Parathyroid adenoma (tissue), 2 donors: ENCODE results near the gene CADM1.

ENCODE experiments used
- H2AFZ ChIP-seq: fragments of 300-600 bp; sonication (generic); one replicate; pipeline ENCODE4 v1.7.0; 2017; ENCODE audit warnings: antibody characterized with exemption, mild to moderate bottlenecking
- H3K27ac ChIP-seq: fragments of 300-600 bp; sonication (generic); one replicate; pipeline ENCODE4 v1.7.0; 2017
- H3K27me3 ChIP-seq: fragments of 300-600 bp; sonication (generic); one replicate; pipeline ENCODE4 v1.7.0; 2017; ENCODE audit warnings: low read length; ENCODE audit not compliant: control insufficient read depth, insufficient read depth
- H3K36me3 ChIP-seq: fragments of 300-600 bp; sonication (generic); one replicate; pipeline ENCODE4 v1.7.0; 2017; ENCODE audit warnings: low read length; ENCODE audit not compliant: control insufficient read depth, insufficient read depth
- H3K4me1 ChIP-seq: fragments of 300-600 bp; sonication (generic); one replicate; pipeline ENCODE4 v1.7.0; 2017; ENCODE audit warnings: control low read depth
- H3K4me2 ChIP-seq: fragments of 300-600 bp; sonication (generic); one replicate; pipeline ENCODE4 v1.7.0; 2017; ENCODE audit warnings: low read length
- H3K4me3 ChIP-seq: fragments of 300-600 bp; sonication (generic); one replicate; pipeline ENCODE4 v1.7.0; 2017; ENCODE audit warnings: low read depth, low read length
- H3K79me2 ChIP-seq: fragments of 300-600 bp; sonication (generic); one replicate; pipeline ENCODE4 v1.7.0; 2017; ENCODE audit warnings: control low read depth
- H3K9ac ChIP-seq: fragments of 300-600 bp; sonication (generic); one replicate; pipeline ENCODE4 v1.7.0; 2017; ENCODE audit warnings: mild to moderate bottlenecking
- H3K9me3 ChIP-seq: fragments of 300-600 bp; sonication (generic); one replicate; pipeline ENCODE4 v1.7.0; 2017; ENCODE audit warnings: low read length; ENCODE audit not compliant: control insufficient read depth
- CTCF ChIP-seq: fragments of 300-600 bp; sonication (generic); IDR thresholded peaks from one replicate; pipeline ENCODE4 v1.7.0; 2017; ENCODE audit warnings: antibody characterized with exemption, mild to moderate bottlenecking
- donor health status: primary hyperparathyroidism.

Gene CADM1

GRCh38 chr11:115127790-115128189 lies 376.4 kb downstream of the CADM1 start:
- no peak overlapping the region for H3K27ac ChIP-seq
- H3K36me3 ChIP-seq, result no peaks in the 10 kb centered on the region
- H3K4me2 ChIP-seq, result no peak overlapping the region
- H3K27me3 ChIP-seq, result no peaks in the 10 kb centered on the region
- H3K4me3 ChIP-seq, result no peak overlapping the region
- H3K9me3 ChIP-seq, result no peaks in the 10 kb centered on the region
- no peak overlapping the region for H3K9ac ChIP-seq
- TF ChIP-seq CTCF, result no peak
- H2AFZ ChIP-seq, result no peak overlapping the region
- no peaks in the 10 kb centered on the region for H3K4me1 ChIP-seq
- no peaks in the 10 kb centered on the region for H3K79me2 ChIP-seq

DNA sequence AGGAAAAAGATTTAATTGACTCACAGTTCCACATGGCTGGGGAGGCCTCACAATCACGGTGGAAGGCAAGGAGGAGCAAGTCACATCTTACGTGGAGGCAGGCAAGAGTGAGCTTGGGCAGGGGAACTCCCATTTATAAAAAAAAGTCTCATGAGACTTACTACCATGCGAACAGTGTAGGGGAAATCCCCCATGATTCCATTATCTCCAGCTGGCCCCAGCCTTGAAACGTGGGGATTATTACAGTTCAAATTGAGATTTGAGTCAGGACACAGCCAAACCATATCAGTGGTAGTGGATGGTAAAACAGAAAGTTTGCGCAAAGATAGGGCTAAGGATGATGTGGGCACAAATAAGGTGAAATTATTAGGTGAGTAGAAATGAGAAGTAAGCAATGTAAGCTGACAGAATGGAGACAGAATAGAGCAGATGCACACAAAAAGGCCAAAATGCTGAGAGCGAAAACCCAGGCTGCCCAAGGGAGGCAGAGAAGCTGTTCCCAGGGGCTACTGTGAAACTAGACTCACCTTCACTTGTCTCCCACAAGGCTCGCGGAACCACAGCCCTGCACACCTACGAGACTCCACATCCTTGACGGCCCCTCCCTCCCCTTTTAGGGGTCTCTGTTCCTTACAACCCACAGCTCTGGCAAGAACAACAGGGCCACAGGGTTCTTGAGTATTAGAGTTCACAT lies 377.6 kb downstream of the CADM1 start:
- Histone ChIP-seq H2AFZ (no peak overlapping the region), H3K27ac (no peak overlapping the region), H3K79me2 (no peaks in the 10 kb centered on the region), H3K36me3 (no peaks in the 10 kb centered on the region), H3K9me3 (no peaks in the 10 kb centered on the region), H3K4me3 (no peak overlapping the region), H3K4me1 (no peaks in the 10 kb centered on the region), H3K27me3 (no peaks in the 10 kb centered on the region), H3K4me2 (no peak overlapping the region), H3K9ac (no peak overlapping the region)
- no peak for TF ChIP-seq CTCF

DNA sequence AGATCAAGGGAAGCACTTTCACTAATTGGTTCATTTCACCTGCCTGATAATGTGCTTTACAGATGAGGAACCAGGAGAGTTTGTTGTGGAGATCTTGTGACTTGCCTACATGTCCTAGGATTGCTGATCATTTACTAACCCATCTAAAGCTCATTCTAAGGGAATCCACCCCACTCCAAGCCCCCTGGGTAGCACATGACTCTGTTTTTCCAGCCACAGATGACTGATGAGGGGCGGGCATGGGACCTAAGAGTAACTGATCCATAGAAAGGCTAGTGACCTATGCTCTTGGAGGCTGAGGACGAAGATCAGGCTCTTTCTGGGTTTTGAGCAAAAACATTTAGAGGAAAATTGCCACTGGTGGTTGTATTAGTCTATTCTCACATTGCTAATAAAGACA lies 378.1 kb downstream of the CADM1 start:
- Histone ChIP-seq H3K4me3 (no peak overlapping the region), H3K79me2 (no peaks in the 10 kb centered on the region), H3K36me3 (no peaks in the 10 kb centered on the region), H3K9ac (no peak overlapping the region), H3K27me3 (no peaks in the 10 kb centered on the region), H2AFZ (no peak overlapping the region), H3K4me2 (no peak overlapping the region), H3K4me1 (no peaks in the 10 kb centered on the region), H3K27ac (no peak overlapping the region), H3K9me3 (no peaks in the 10 kb centered on the region)
- TF ChIP-seq CTCF, result no peak

DNA sequence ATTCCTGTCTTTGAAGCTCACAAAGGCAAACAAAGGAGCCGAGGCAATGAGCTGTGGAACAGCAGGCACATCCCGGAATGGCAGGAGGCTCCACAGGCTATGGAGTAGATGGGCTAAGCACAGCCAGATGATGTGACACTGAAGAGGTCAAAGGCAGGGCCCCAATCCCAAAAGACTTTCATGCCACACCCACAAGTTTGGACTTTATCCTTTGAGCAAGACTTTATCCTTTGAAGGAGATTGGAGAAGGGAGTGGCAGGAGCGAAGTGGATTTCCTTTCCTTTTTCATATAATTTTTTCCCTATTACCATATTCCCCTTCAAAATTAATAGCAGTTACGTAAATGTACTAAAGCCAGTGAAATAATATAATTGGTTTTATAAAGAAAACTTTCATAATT lies 379.4 kb downstream of the CADM1 start:
- Histone ChIP-seq H3K36me3 (no peaks in the 10 kb centered on the region), H3K9ac (no peak overlapping the region), H3K27ac (no peak overlapping the region), H2AFZ (no peak overlapping the region), H3K4me3 (no peak overlapping the region), H3K9me3 (no peaks in the 10 kb centered on the region), H3K4me1 (no peaks in the 10 kb centered on the region), H3K79me2 (no peaks in the 10 kb centered on the region), H3K4me2 (no peak overlapping the region), H3K27me3 (no peaks in the 10 kb centered on the region)
- TF ChIP-seq CTCF, result no peak

DNA sequence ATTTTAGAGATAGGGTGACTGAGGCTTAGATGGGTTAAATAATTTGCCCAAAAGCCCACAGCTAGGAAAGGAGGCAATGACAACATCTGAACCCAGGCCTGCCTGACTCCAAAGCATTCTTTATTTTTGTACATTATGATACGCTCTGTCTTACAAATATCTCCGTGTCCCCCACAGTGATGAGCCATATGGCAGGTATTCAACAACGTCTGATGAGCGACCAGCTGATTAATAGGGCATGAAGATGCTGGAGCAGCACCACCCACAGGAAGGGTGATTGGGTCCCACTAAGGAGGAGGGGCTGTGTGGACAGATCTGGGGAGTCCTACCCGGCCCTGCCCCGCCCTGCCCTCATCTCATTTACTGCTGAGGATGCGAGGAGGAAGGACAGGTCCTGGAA lies 380.6 kb downstream of the CADM1 start:
- no peak overlapping the region for H3K4me2 ChIP-seq
- H3K27me3 ChIP-seq, result no peaks in the 10 kb centered on the region
- no peak overlapping the region for H3K27ac ChIP-seq
- H3K9me3 ChIP-seq, result no peaks in the 10 kb centered on the region
- no peaks in the 10 kb centered on the region for H3K4me1 ChIP-seq
- no peak for TF ChIP-seq CTCF
- no peaks in the 10 kb centered on the region for H3K36me3 ChIP-seq
- no peaks in the 10 kb centered on the region for H3K79me2 ChIP-seq
- H3K4me3 ChIP-seq, result no peak overlapping the region
- H3K9ac ChIP-seq, result no peak overlapping the region
- H2AFZ ChIP-seq, result no peak overlapping the region
